GM21723 (cell line): Measurements from ENCODE around the gene TSSC4.

Source experiments
- ATAC-seq: cut with Tn5 transposase; IDR thresholded peaks from one replicate; pipeline ENCODE4 v1.9.1; 2021; ENCODE audit warnings: mild to moderate bottlenecking, moderate library complexity; ENCODE audit not compliant: unreplicated experiment

TSSC4 gene

DNA sequence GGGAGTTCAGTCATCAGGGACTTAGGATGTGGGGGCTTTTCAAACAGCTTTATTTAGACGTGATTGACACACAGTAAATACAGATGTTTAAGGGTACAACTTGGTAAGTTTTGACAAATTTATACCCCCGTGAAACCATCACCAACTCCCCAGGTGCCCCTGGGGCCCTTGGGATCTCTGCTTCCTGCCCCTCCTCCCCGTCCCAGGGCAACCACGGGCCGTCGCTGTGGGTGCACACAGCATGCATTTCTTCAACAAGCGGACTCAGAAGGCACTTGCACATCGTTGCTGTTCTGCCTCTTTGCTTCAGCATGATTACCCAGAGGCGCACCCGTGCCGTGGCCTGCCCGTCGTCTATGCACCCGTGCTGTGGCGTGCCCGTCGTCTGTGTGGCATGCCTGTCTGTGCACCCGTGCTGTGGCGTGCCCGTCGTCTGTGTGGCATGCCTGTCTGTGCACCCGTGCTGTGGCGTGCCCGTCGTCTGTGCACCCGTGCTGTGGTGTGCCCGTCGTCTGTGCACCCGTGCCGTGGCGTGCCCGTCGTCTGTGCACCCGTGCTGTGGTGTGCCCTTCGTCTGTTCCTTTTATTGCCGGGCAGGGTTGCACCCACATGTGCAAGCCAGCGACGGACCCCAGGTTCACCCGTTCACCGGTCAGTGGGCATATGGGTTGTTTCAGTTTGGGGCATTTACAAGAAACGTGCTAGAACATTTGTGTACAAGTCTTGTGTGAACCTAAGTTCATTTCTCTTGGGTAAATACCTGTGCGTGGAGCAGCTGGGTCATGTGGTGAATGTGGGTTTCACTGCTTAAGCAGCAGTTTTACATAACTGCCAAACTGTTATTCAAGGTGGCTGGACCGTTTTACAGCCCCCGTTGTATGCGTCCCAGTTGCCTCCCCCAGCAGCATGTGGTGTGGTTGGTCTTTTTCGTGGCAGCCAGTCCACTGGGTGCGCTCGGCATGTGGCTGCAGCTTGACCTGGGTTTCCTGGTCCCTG, 15.1 kb upstream of the TSSC4 start:
- ATAC-seq: no peak

DNA sequence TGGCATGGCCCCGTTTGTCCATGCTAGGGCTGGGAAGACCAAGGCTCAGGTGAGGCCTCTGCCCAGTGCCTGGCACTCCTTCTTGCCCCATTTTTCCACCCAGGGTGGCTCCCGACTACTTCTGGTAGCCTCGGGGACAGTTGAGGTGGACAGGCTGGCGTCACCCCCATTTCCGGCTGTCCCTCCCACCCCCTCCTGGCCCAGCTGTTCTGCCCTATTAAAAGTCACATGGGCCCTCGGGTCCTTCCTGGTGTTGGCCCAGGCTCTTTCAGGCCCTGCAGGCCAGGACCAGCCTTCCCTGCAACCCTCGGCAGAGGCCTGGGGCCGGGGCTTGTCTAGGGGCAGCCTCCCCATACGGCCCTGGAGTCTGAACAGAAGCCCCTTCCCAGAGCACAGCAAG, 14.0 kb upstream of the TSSC4 start:
- ATAC-seq: no peak

DNA sequence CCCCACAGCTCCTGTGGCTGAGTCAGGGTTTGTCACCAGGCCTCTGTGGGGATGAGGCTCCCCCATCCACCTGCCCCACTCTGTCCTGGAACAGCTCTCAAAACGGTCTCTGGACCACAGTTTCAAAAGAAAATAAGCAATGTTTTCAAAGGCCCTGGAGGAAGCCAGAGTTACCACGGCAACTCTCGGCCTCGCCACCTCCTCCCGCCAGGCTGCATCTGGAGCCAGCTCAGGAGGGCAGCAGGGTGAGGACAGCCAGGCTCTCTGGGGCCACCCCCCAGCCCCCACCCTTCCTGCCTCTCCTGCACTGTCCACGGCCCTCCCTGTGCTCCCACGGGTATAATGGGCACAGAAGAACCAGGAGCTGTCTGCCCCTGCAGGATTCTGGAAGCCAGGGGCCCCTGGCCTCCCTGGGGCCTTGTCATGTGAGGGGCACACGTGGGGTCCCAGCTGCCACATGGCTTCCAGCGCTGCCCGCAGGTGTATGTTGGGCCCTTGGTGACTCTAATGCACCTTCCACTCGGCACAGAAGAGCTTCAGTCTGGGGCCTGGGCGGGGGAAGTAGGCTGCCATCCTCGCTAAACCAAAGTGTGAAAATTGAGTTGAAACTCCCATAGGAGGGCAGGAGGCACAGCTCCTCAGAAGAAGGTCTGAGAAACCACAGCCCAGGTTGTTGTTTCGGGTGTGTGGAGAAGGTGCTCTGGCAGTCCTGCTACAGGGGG, 13.1 kb upstream of the TSSC4 start:
- ATAC-seq: no peak

DNA sequence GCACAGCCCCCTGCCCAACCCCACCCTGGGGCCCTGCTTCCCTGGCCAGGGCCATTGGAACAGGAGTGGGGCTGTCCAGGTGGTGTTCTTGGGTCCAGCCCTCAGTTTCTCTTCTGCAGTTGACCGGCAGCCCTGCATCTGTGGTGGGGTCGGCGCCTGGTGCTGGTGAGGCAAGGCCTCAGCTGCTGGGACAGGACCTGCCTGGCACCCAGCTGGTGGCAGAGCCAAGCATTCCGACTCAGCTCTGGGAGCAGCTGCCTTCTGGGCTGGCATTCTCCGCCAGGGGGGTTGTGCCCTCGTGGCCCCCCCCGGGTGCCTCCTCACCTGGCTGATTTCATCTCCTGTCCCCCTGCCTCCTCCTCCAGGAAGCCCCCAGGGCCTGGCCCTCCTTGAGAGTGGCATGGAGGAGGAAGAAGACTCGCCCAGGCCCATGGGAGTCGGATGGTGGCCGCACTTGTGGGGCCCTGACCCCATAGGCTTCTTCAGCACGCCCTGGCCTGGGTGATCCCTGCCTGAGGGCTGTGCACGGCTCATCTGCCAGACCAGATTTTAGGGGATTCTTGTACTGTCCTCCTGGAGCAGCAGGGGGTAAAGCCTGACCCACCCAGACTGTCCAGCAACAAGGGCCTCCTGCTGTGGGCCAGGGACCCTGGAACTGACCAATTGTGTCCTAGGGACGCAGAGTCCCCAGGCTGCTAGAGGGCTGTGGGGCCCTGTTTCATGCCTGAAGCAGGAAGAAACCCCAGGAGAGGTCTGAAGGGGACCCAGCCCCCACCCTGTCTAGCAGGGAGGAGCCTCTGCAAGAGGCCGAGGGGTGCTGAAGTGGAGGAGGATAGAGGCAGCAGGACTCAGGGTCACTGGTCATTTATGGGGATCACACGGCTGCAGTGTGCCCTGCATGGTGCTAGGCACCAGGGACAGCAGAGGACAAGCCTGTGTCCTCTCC, 11.8 kb upstream of the TSSC4 start:
- no peak for ATAC-seq

DNA sequence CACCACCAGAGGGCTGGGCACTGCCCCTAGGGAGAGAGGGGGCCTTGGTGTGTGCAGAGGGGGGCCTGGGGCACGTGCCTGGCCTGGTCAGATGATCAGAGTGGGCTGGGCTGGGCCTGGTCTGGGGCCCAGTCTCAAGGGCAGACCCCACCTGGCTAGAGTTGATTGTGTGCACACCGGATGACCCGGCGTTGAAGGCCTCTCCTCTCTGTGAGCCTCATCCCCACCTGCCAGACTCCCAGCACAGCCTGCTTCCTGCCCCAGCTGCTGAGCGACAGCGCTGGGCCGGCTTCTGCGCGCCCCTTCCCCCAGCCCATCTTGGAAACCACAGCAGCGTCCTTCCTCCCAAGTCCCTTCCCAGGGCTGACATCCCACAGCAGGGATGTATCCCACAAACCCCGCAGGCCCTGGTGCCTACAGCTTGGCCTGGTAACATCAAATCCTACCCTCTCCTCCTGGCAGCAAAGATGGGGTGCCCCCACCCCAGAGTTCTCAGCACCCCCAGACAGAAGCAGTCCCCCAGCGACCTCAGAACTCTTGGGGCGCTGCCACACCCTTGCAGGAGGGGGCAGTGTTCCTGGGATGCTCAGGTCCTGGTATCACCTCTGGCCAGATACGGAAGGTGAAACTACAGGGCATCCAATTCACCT, 11.0 kb upstream of the TSSC4 start:
- no peak for ATAC-seq

DNA sequence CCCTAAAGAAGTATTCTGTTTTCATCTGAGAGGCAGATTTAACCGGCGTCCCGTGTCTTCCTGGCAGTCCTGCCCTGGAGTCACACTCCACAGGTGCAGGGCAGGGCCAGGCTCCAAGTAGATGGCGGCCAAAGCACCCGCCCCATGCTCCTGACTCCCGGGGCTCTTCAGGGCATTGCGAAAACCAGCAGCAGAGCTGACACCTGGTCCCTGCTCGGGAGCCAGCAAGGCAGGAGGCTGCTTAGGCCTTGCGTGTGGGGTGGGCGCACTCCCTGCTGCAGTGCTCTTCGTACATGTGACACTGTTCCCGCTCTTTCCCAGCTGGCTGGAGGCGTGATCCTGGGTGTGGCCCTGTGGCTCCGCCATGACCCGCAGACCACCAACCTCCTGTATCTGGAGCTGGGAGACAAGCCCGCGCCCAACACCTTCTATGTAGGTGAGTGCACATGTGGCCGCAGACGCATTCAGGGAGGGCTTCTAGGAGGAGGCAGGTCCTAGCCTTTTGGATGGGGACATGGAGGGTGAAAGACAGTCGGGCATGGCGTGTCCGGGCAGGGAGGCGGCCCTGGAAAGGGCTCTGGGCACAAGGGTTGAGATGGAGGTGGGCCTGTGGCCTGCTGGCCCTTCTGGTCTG, 10.3 kb upstream of the TSSC4 start:
- no peak for ATAC-seq

DNA sequence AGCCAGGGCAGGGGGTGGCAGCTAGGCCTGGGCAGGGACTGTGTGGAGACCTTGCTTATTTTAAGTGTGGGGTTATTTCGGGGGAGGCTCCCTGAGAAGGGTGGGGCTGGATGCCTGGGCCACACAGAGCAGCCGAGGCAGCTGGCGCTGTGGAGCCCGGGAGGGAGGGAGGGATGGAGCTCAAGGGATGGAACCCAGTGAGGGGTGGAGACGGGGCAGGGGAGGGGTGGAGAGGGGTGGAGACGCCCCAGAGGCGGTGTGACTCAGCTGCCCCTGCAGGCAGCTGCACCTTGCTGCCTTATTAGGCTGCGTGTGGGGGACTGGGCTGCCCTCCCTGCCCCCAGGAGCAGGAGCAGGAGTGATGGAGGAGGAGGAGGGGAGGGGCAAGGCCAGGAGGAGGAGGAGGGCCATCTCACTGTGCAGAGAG, 9.8 kb upstream of the TSSC4 start:
- no peak for ATAC-seq

DNA sequence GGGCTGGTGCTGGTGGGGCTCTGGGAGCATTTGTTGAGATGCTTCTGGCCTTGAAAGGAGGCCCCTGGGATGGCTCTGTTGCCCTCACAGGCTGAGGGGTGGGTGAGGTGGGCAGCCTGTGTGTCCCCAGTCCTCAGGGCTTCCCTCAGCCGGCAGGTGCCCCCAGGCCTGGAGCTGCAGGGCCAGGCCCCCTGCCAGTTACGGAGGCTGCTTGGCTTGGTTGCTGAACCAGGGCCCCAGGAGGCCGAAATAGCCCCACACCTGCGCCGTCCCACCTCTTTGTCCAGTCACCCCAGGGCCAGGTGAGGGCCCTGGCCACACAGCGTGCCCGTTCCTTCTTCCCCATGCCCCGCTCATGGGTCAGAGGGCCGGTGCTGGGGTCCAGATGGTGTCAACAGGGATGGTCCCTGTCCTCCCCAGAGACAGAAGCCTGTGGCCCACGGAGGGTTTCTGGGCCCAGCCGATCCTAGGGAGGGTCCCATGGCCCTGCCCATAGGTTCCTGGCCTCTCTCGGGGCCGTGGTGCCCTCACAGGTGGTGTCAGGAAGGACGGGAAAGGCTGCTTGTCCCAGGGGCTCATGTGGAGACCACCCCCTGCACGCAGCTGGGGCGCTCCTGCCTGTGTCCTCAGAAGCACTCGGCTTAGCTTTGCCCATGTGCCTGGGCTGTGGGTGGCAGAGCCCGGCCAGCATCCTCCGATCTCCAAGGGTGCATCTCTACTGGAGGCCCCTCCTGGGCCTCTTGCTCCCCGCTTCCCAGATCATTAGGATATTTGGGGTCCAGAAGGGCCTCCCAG, 9.2 kb upstream of the TSSC4 start:
- no peak for ATAC-seq

DNA sequence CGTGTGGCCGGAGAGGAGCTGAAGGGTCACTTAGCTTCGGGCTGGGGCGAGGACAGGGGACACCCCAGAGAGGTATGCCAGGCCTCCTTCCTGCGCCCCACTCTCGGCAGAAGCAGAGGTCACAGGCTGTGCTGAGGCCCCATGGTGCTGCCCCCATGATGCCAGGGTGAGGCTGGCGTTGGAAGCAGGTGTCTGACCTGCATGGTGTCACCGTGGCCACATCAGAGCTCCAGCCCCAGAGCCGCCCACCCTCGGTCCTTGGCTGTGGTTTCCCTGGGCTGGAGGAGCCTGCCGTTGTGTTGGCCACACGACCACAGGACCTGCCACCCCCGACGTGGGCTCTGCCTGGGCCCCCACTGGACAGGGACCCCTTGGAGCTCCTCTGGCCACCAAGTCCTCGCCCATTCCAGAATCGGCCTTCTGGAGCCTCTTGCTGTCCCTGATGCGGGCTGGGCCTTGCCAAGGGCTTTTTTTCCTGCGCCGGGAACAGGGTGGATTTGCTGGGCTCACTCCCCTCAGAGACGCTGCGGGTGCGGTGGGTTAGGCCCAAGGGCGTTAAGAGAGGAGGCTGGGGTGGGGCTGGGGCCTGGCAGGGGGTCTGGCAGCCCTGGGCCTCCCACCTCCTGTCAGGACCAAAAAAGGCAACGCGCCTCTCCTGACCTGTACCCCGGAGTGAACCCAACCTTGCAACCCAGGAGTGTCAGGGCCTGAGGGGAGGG, 8.2 kb upstream of the TSSC4 start:
- ATAC-seq: no peak

DNA sequence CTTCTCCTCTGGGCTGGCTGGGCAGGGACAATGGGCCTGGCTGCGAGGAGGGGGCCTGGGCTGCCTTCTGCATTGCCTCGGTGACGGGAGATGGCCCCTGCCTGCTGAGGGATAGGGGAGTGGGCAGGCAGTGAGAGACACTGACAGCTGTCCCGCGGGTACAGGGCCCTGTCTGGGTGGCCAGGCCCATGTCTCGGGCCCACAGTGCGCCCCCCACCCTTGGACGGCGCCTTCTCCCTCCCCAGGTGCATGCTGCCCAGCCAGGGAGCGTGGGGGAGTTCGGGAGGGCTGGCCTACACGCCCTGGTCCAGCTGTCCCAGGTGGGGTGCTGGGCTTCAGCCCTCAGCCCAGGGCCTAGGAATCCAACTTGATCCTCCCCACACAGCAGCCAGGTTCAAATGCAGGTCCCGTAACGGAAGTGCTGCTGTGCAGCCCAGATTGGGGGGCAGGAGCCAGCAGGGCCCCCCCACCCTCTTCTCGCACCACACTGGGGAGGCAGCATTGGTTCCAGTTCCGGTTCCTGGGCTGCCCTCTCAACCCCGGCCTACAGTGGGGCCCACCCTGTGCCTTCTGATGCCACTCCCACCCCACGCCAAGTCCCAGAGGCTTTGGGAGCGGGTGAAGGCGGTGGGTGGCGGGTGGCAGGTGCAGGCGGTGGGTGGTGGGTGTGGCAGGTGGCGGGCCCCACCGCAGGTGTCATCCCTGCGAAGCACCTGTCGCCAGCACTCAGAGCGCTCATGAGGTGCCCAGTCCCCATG, 7.3 kb upstream of the TSSC4 start:
- ATAC-seq: no peak

DNA sequence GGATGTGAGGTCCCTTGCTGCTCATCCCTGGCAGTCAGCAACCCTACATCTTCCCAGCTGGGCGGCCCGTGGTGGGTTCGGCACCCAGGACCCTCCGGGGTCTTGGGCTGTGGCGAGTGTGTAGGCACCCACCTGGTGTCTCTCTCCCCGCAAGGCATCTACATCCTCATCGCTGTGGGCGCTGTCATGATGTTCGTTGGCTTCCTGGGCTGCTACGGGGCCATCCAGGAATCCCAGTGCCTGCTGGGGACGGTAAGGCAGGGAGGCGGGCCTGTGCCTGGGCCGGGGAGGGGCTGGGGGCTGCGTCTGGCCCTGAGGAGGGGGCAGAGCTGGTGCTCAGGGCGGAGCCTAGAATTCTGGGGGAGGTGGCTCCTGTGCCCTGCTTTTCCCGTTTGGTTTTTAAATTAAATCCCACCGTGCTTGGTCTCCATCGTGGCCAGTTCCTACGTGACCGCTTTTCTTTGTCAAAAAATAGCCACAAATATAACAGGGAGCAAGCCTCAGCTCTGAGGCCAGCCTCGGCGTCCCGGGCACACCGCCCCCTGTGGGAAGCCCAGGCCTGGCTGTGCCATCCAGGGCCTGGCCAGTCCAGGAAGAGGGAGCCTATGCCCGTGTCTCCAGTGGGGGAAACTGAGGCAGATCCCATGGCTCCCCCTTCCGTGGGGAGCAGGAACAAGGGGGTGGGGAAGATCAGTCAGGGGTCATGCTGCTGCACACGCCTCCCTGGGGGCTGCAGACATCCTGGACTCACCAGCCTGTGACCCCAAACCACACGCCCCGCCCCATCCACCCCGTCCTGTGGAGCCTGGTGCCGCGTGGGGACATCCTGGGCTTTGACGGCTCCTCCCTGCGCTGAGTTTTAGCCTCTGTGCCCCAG, 6.4 kb upstream of the TSSC4 start:
- ATAC-seq: no peak

DNA sequence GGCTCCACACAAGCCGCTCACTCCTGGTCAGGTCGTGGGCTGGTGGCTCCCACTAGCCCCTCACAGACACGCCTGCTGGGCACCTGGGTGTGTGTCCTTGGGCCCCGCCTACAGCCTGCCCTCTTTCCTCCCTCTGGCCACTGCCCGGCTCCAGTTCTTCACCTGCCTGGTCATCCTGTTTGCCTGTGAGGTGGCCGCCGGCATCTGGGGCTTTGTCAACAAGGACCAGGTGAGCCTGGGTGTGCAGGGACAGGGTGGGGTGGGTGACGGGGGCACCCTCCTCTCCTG, 5.8 kb upstream of the TSSC4 start:
- ATAC-seq: no peak

DNA sequence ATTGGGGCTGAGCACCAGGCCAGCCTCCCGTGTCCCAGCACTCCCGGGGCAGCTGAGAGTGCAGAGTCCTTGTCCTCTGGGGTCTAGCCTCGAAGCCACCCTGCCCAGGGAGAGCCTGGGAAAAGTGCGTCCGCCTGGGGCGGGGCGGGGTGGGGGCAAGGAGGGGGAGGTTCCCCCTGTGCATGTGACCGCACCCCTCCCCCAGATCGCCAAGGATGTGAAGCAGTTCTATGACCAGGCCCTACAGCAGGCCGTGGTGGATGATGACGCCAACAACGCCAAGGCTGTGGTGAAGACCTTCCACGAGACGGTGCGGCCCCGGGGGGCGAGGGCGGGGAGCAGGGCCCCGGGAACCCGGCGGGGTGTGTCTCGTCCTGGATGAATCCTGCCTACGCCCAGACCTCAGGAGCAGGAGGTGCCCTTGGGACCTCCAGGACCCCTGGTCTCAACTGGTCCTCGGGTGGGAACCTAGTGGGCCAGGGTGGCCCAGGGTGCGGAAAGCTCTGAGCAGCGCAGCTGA, 5.3 kb upstream of the TSSC4 start:
- no peak for ATAC-seq

DNA sequence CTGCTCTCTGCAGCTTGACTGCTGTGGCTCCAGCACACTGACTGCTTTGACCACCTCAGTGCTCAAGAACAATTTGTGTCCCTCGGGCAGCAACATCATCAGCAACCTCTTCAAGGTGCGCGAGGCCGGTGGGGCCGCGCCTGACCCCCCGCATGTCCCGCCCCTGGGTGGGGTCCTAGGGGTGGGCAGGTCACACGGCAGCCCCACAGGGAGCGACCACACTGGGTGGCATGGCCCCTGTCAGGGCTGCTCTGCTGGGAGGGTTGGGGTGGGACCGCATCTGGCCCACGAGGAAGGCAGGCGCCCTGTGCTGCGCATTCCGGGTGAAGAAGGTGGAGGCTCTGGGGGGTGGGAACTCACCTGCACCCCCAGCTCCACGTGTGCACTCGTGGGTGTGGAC, 4.7 kb upstream of the TSSC4 start:
- ATAC-seq: no peak

DNA sequence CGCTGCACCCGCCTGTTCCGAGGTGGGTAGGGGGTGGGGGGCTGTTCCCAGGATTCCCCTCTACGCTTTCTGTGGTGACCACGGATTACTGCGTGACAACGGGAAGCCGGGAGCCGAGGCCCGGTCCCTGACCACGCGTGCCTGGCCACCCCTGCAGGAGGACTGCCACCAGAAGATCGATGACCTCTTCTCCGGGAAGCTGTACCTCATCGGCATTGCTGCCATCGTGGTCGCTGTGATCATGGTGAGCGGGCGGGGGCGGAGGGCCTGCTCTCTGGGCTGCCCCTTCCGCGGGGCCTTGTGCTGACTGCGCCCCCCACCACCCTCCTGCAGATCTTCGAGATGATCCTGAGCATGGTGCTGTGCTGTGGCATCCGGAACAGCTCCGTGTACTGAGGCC, 4.1 kb upstream of the TSSC4 start:
- no peak for ATAC-seq

DNA sequence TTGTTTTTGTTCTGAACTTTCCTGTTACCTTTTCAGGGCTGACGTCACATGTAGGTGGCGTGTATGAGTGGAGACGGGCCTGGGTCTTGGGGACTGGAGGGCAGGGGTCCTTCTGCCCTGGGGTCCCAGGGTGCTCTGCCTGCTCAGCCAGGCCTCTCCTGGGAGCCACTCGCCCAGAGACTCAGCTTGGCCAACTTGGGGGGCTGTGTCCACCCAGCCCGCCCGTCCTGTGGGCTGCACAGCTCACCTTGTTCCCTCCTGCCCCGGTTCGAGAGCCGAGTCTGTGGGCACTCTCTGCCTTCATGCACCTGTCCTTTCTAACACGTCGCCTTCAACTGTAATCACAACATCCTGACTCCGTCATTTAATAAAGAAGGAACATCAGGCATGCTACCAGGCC, 3.5 kb upstream of the TSSC4 start:
- ATAC-seq: no peak
